Lower leg skin (tissue), 4 donors: ENCODE measurements around the gene PRR20G. TPM values are rescaled to one million over a fixed set of nuclear protein-coding genes. Genes with fewer than 3 reads are reported as not detected.

ENCODE experiments used
- DNase-seq, 2 donors: peaks; one replicate each; pipeline ENCODE4 v3.0.0-alpha.2; 2019; ENCODE audit warnings: low spot score in 2 of 2
- H3K4me3 ChIP-seq: fragments of 200-600 bp; sonication (generic); 2 replicates; pipeline ENCODE4 v1.5.1; 2017; ENCODE audit warnings: mild to moderate bottlenecking, low read depth; ENCODE audit not compliant: poor library complexity, severe bottlenecking
- POLR2A ChIP-seq, 2 donors: fragments of 450-650 bp; IDR thresholded peaks; one replicate each; pipeline ENCODE4 v1.6.1; 2016 to 2017; ENCODE audit warnings: antibody characterized with exemption in 2 of 2, mild to moderate bottlenecking in 1 of 2, moderate library complexity in 1 of 2
- WGBS, 2 donors: methylation state at CpG; one replicate each; pipeline ENCODE4 v1.1.5; 2018; 5-methylcytosine and 5-hydroxymethylcytosine counted together
- intact Hi-C: fragments of 100-400 bp; cut with DNase I; formaldehyde crosslinking; loops from one replicate; pipeline ENCODE4 v1.15.0; 2023; ENCODE audit warnings: low total_unique reads
- total RNA-seq, 4 donors: library from RNA; depleted of rRNA; stranded (reverse); fragments of >200 nt; gene quantifications; one replicate each; pipeline ENCODE4 v1.1.0, GENCODE V29; 2016
- TF ChIP-seq, protein P1 (sequence below), 3 donors: fragments of 450-650 bp; IDR thresholded peaks; one replicate each; pipeline ENCODE4 v1.5.1; 2016; ENCODE audit warnings: antibody characterized with exemption in 3 of 3, mild to moderate bottlenecking in 3 of 3, moderate library complexity in 2 of 3

The PRR20G gene
- total RNA-seq, 4 donors from 2014 or later = not detected

DNA sequence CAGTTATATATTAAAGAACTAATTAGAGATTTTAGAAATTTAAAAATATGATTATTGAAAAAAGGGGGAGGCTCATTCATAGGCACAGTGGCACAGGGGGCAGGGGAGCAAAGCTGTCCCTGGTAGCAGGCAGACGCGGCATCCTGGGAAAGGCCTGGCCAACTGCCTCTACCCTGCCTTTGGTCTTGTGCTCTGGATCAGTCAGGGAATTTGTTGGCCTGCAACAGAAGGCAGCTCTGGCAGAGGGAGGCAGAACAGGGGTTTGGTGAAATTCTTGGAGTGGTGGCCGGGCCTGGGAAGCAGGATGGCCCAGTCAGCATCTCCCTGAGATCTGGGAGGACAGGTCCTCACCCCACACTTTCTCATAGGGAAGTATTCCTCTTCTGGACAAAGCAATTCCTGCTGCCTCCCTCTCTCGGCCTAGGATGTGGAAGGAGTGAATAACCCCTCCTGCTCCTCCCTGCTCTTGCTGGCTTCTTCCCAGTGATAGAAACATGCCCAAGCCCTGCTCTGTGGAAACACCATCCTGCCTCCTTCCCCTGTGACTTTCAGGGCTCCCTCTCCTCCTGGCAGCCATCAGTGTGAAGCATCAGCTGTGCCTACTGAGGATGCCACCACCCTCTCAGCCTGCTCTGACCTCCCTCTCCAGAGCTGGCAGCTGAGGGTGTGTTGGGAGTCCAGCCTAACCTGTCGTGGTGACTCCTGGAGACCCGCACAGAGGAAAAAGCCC, 26.9 kb downstream of the PRR20G start:
- intact Hi-C loops = no loop called here
- WGBS, 2 donors = 57 to 62% methylated on average over 6 of the region's 6 CpGs
- TF ChIP-seq, protein P1, sequence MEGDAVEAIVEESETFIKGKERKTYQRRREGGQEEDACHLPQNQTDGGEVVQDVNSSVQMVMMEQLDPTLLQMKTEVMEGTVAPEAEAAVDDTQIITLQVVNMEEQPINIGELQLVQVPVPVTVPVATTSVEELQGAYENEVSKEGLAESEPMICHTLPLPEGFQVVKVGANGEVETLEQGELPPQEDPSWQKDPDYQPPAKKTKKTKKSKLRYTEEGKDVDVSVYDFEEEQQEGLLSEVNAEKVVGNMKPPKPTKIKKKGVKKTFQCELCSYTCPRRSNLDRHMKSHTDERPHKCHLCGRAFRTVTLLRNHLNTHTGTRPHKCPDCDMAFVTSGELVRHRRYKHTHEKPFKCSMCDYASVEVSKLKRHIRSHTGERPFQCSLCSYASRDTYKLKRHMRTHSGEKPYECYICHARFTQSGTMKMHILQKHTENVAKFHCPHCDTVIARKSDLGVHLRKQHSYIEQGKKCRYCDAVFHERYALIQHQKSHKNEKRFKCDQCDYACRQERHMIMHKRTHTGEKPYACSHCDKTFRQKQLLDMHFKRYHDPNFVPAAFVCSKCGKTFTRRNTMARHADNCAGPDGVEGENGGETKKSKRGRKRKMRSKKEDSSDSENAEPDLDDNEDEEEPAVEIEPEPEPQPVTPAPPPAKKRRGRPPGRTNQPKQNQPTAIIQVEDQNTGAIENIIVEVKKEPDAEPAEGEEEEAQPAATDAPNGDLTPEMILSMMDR (IDR thresholded peaks at IDR 0.05) = no peak
- TF ChIP-seq POLR2A (IDR thresholded peaks at IDR 0.05) = no peak
- peak in 1 of 2 donors; percentile 37 for DNase-seq
- no peak overlapping the region for H3K4me3 ChIP-seq

DNA sequence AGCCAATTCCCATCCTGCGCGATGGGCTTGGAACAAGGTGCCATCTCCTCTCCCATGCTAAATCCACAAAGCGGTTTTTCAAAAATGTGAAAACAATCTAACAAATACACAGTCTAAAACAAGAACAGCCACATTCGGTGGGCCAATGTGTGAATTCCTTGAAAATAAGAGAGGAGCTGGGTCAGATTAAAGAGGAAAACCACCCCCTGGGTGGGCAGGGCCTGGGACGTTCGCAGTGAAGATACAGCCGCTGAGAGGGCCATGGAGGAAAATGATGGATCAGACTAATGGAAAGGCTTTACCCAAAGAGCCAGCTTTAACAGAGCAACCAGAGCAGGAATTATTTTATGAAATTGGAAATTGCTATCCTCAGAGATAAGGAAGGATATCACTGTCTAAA, 27.4 kb downstream of the PRR20G start:
- intact Hi-C loops = no loop called here
- TF ChIP-seq, protein P1 (IDR thresholded peaks at IDR 0.05) = no peak
- no peak for TF ChIP-seq POLR2A (IDR thresholded peaks at IDR 0.05)
- 87 to 92% methylated on average over 7 of the region's 7 CpGs for WGBS, 2 donors
- DNase-seq = peak in 1 of 2 donors; percentile 37
- no peak overlapping the region for H3K4me3 ChIP-seq

DNA sequence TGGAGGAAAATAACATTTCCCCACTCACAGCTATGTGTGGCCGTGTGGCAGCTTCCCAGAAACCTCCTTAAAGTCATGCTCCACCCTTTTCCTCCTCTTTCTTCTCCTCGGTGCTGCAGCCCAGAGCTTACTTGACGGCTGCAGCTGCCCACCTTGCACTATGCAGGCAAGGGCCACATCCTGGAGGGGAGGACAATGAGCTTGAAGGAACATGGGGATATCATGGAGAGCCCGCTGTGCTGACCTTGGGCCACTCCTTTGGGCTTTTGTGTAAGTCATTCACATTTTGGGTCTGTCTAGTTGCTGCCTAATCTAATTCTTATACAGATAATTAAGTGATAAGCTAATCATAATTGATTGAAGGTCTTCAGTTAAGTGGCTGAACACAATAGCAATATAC, 28.0 kb downstream of the PRR20G start:
- intact Hi-C loops = no loop called here
- TF ChIP-seq, protein P1 (IDR thresholded peaks at IDR 0.05) = no peak
- peak in 1 of 2 donors; percentile 64 for DNase-seq
- no peak overlapping the region for H3K4me3 ChIP-seq
- 62 to 65% methylated on average over 4 of the region's 4 CpGs for WGBS, 2 donors

DNA sequence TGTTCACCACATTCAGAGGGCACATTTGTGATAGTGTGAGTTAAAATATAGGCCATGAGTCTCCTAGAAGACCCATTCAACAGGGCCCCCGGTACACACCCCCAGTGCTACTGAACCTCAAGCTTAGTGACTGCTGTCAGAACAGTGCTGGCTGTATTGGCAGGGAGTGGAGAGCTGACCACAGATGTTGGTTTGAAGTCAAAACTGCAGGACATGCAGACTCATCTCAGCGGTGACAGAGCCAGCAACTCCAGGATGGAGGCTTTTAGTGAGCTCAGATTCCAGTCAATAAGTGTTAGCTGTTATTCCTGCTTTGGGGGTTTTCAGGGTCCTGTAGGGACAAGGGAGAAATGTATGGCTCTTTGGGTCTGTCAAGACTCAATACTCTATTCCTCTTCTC, 29.1 kb downstream of the PRR20G start:
- TF ChIP-seq POLR2A (IDR thresholded peaks at IDR 0.05) = no peak
- TF ChIP-seq, protein P1 (IDR thresholded peaks at IDR 0.05) = no peak
- 70 to 100% methylated on average over 2 of the region's 2 CpGs for WGBS, 2 donors
- intact Hi-C loops = no loop called here
- H3K4me3 ChIP-seq = no peak overlapping the region
- no peak for DNase-seq

DNA sequence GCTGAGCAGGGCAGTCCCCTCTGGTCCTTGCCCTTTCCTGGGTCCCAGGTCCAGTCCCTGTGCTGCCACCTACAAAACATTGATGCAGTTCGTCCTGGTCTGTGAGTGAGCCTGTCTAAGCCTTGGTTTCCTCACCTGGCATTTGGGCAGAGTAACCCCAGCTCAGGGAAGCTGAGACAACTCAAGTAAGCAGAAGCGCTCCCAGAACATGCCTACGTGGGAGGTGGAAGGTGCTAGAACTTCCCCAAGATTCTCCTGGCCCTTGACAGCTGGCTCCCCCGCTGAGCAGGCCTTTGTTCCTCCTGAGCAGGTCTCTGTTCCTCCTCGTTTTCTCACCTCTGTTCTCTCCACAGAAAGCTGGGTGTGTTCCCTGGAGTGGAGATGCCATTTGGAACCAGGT, 30.5 kb downstream of the PRR20G start:
- TF ChIP-seq, protein P1 (IDR thresholded peaks at IDR 0.05) = no peak
- whole genome bisulfite sequencing, 2 donors = 90% methylated on average over 5 of the region's 5 CpGs
- peak in 1 of 2 donors; percentile 63 for DNase-seq
- intact Hi-C loops = no loop called here
- no peak overlapping the region for H3K4me3 ChIP-seq
